CD4-positive, alpha-beta T cell treated with Interleukin-15 for 4 hours (primary cell): ENCODE measurements around the gene RHO.

ENCODE experiments used
- DNase-seq: peaks from one replicate; pipeline ENCODE4 v3.0.0-alpha.2; 2020; ENCODE audit warnings: low spot score

Gene RHO

DNA sequence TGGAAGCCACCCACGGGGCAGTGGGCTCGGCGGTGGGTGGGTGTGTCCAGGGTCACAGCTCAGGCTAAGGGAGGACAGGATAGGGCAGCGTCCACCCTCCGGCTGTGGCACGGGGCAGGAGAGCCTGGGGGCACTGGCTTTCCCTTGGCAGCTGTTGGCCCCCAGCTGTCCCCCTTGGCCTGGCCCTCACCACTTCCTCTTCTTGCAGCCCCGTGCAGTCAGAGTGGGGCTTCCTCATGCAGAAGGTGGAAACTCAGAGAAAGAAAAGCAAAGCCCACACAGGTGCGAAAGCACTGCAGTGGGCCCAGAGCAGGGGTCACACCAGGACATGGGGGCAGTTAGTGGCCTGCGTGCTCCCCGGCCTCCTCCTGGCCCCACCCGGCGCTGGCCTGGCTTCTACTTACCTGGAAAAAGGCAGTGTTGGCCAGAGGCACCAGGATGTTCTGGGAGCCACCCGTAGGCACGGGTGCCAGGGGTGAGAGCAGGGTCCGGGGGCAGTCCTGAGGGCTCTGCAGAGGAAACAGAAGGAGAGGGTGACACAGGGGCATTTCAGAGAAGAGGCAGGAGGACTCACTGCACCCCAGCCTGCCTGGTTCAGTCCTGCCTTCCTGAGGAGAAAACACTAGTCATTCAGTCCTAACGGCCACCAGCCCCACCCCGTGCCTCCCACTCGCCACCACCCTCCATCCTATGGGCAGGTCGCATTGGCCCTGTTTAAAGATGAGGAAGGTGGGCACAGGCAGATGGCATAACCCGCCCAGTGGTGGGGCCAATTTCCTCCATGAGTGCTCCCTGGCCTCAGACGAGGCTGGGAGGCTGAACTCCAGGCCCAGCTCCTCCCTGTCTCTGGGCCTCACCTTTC, 49.7 kb downstream of the RHO start:
- DNase-seq = no peak

DNA sequence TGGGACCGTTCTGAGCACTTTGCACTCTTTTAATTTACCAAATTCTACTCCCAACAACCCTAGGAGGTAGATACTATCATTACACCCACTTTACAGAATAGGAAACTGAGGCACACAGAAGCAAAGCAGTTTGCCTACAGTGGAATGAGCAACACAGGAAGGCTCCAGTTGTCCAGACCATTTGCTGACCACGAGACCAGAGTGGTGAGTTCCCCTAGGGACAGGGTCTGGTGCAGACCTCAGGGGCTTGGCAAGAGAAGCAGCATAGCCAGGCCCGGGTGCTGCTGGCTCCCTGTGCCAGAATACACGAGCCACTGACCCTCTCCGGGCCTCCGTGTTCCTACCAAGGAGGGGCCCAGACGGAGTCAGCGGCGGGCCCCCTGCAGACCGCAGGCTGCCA, 51.6 kb downstream of the RHO start:
- no peak for DNase-seq

DNA sequence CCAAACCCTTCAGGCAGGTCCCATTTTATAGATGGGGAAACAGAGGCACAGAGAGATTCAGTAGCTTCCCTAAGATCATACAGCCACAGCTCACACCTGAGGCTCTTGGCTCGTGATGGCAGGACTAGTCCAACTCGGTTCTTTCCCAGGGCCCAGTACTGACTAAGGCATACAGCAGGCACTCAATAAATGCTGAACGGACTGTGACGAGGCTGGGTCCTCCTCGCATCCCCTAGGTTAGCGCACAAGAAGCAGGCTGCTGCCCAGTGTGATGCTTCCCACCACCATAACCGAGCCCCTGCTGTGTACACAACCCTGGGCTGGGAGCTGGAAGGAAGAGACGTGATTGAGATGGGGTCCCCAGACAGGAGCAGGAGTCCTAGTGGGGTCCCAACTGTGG, 53.2 kb downstream of the RHO start:
- DNase-seq = no peak

DNA sequence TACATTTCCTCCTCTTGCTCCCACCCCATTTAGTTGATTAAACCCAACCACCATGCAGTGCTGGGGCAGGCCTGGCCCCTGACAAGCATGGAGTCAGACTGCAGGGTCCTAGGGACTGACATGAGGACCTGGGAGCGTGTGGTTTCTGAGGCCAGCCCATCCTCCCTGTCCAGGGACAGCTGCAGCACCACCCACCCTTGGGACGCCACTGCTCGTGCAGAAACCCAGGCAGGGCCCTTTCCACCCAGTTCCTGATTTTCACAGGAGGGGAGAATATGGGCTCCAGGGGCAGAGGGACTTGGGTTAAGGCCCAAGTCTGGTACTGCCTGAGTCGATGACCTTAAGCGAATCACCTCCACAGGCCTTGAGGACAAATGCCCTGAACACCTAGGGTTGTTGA, 54.4 kb downstream of the RHO start:
- no peak for DNase-seq

DNA sequence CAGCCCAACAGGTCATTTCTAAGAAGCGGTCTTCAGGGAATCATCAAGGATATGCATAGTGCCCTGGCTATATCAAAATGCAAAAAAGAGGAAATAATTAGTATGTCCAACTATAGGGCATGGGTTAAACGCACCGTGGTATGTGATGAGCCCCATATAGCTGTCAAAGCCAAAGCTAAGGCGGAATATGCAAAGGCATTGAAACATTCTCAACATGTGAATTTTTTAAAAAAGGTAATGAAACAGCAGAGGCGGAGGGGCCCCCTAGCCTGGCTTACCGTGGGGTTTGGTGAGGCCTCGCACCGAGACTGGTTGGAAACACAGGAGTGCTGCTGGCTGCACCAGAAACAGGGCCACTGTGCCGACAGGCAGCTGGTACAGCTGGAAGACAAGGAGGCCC, 54.9 kb downstream of the RHO start:
- no peak for DNase-seq

DNA sequence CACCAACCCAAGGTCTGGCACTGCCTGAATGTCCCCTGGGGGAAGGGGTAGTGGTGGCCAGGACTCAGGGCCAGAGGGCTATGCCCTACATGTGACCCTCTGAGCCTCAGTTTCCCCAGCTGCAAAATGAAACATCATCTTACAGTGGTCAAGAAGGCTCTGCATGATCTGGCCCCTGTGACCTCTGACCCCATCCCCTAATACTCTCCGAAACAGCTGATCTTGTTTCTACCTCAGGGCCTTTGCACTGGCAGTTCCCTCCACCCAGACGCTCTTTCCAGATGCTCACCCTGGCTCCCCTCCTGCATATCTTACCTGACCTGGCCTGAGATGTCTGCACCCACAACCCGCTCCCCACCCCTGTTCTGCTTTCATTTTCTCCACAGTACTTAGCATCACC, 56.2 kb downstream of the RHO start:
- no peak for DNase-seq
